ENCODE measurements around the gene ZSCAN23. TPM values are rescaled to one million over a fixed set of nuclear protein-coding genes. Genes with fewer than 3 reads are reported as not detected.
A peak's percentile ranks its signal among the peaks of the same experiment; 100 is the strongest.

The ZSCAN23 gene
- total and polyA plus RNA-seq, 9 of the 15 experiments (the other 6 are each of a cell fraction or from before 2014, with no cell fraction given) = 0.05 to 0.29 (median 0.21) TPM; not detected in 1

DNA sequence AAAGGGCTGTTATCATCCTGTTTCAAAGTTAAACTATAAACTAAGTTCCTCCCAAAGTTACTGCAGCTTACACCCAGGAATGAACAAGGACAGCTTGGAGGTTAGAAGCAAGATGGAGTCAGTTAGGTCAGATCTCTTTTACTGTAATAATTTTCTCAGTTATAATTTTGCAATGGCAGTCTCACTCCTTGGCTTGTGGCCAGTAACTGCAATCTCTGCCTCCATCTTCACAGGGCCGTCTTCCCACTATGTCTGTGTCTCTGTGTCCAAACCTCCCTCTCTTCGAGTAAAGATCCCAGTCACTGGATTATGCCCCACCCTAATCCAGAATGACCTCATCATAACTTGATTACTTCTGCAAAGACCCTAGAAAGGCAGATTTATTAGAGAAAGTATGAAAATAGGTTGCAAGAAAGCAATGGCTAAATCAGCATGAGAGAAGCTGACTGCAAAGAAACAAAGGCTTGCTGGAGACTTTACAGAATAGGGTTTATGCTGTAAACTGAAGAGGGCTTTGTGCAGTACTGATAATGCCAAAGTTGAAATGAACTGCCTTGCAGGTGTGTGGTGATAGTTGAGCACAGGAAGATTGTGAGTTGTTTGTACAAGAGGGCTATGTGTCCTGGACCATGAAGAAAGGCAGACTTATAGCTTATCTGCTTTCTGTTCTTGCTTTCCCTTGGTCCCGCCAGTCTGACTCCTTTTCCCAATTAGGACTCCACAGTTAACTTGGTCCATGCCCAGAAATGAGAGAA lies 43.9 kb upstream of the ZSCAN23 start (continued):
- TF ChIP-seq, protein P1, sequence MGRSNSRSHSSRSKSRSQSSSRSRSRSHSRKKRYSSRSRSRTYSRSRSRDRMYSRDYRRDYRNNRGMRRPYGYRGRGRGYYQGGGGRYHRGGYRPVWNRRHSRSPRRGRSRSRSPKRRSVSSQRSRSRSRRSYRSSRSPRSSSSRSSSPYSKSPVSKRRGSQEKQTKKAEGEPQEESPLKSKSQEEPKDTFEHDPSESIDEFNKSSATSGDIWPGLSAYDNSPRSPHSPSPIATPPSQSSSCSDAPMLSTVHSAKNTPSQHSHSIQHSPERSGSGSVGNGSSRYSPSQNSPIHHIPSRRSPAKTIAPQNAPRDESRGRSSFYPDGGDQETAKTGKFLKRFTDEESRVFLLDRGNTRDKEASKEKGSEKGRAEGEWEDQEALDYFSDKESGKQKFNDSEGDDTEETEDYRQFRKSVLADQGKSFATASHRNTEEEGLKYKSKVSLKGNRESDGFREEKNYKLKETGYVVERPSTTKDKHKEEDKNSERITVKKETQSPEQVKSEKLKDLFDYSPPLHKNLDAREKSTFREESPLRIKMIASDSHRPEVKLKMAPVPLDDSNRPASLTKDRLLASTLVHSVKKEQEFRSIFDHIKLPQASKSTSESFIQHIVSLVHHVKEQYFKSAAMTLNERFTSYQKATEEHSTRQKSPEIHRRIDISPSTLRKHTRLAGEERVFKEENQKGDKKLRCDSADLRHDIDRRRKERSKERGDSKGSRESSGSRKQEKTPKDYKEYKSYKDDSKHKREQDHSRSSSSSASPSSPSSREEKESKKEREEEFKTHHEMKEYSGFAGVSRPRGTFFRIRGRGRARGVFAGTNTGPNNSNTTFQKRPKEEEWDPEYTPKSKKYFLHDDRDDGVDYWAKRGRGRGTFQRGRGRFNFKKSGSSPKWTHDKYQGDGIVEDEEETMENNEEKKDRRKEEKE (IDR thresholded peaks at IDR 0.05; ENCODE audit: borderline replicate concordance in 1 of 2, control insufficient read depth in 1 of 2, low read depth in 2 of 2, low read length in 1 of 2) = no peak
- TF ChIP-seq NFYB (IDR thresholded peaks at IDR 0.05; ENCODE audit: extremely low read depth, insufficient read length) (no peak), ZNF668 (CRISPR knock-in tag; IDR thresholded peaks at IDR 0.05) (no peak; the same call in 1 of the 2 replicates), HCFC1 (IDR thresholded peaks at IDR 0.05; ENCODE audit: low read depth, low read length) (no peak), ERF (CRISPR knock-in tag; IDR thresholded peaks at IDR 0.05) (no peak), TEAD4 (IDR thresholded peaks at IDR 0.05; ENCODE audit: low read length) (no peak), TEAD4 (CRISPR knock-in tag; IDR thresholded peaks at IDR 0.05; ENCODE audit: borderline replicate concordance) (no peak), ZNF436 (CRISPR knock-in tag; IDR thresholded peaks at IDR 0.05) (no peak), RFX7 (CRISPR knock-in tag; IDR thresholded peaks at IDR 0.05) (no peak), BCOR (IDR thresholded peaks at IDR 0.05) (no peak), ZNF707 (CRISPR knock-in tag; conservative IDR thresholded peaks at IDR 0.05) (0 out of 2 replicates have a peak, but pooled peaks have one; percentile 4), BRF1 (IDR thresholded peaks at IDR 0.05; ENCODE audit: borderline replicate concordance, extremely low read depth, insufficient read length) (no peak), FOXM1 (IDR thresholded peaks at IDR 0.05; ENCODE audit: low read depth) (no peak), FOXM1 (CRISPR knock-in tag; IDR thresholded peaks at IDR 0.05; ENCODE audit: low read depth) (no peak), TFAM (CRISPR knock-in tag; conservative IDR thresholded peaks at IDR 0.05) (no peak), ZFP36 (IDR thresholded peaks at IDR 0.05; ENCODE audit: low read depth, low read length, partially characterized antibody) (no peak)
- TF ChIP-seq, protein P2, sequence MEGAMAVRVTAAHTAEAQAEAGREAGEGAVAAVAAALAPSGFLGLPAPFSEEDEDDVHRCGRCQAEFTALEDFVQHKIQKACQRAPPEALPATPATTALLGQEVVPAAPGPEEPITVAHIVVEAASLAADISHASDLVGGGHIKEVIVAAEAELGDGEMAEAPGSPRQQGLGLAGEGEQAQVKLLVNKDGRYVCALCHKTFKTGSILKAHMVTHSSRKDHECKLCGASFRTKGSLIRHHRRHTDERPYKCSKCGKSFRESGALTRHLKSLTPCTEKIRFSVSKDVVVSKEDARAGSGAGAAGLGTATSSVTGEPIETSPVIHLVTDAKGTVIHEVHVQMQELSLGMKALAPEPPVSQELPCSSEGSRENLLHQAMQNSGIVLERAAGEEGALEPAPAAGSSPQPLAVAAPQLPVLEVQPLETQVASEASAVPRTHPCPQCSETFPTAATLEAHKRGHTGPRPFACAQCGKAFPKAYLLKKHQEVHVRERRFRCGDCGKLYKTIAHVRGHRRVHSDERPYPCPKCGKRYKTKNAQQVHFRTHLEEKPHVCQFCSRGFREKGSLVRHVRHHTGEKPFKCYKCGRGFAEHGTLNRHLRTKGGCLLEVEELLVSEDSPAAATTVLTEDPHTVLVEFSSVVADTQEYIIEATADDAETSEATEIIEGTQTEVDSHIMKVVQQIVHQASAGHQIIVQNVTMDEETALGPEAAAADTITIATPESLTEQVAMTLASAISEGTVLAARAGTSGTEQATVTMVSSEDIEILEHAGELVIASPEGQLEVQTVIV (CRISPR knock-in tag; IDR thresholded peaks at IDR 0.05; ENCODE audit: borderline replicate concordance) = no peak
- TF ChIP-seq, protein P3, sequence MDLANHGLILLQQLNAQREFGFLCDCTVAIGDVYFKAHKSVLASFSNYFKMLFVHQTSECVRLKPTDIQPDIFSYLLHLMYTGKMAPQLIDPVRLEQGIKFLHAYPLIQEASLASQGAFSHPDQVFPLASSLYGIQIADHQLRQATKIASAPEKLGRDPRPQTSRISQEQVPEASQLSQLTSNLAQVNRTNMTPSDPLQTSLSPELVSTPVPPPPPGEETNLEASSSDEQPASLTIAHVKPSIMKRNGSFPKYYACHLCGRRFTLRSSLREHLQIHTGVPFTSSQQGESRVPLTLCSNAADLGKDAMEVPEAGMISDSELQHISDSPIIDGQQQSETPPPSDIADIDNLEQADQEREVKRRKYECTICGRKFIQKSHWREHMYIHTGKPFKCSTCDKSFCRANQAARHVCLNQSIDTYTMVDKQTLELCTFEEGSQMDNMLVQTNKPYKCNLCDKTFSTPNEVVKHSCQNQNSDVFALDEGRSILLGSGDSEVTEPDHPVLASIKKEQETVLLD (IDR thresholded peaks at IDR 0.05) = no peak
